DND-41 (cell line): ENCODE data around the gene BAHD1.

ENCODE experiments used
- ATAC-seq: fragments of 200-7000 bp; cut with Tn5 transposase; 3 replicates; pipeline ENCODE4 v1.9.1; 2021; ENCODE audit warnings: low read depth; ENCODE audit not compliant: insufficient read depth
- DNase-seq: peaks from one replicate; pipeline ENCODE4 v3.0.0-alpha.2; 2020
- H2AFZ ChIP-seq: 2 replicates; pipeline ENCODE4 v1.6.0; 2012; ENCODE audit warnings: low read depth, low read length
- H3K27ac ChIP-seq: 2 replicates; pipeline ENCODE4 v1.5.1; 2012; ENCODE audit warnings: low read length, inconsistent platforms
- H3K27me3 ChIP-seq: fragments of 200-600 bp; sonication (generic); 2 replicates; pipeline ENCODE4 v1.6.0; 2012; ENCODE audit warnings: low read length, mild to moderate bottlenecking, inconsistent platforms; ENCODE audit not compliant: insufficient read depth, poor library complexity
- H3K36me3 ChIP-seq: 2 replicates; pipeline ENCODE4 v1.5.1; 2012; ENCODE audit warnings: low read length, inconsistent platforms; ENCODE audit not compliant: insufficient read depth
- H3K4me1 ChIP-seq: 2 replicates; pipeline ENCODE4 v1.5.1; 2012; ENCODE audit warnings: mild to moderate bottlenecking, low read length; ENCODE audit not compliant: insufficient read depth
- H3K4me2 ChIP-seq: 2 replicates; pipeline ENCODE4 v1.6.0; 2012; ENCODE audit warnings: mild to moderate bottlenecking, moderate library complexity, low read length, inconsistent platforms; ENCODE audit not compliant: insufficient read depth
- H3K4me3 ChIP-seq, 2 experiments: fragments of 200-600 bp in 1 of 2; shearing (Covaris generic) in 1 of 2; 2 replicates each; pipeline ENCODE4 v1.5.1; 2012 to 2016; ENCODE audit warnings: inconsistent platforms in 2 of 2, low read length in 2 of 2, mild to moderate bottlenecking in 2 of 2, low read depth in 1 of 2, moderate library complexity in 1 of 2
- H3K79me2 ChIP-seq: 2 replicates; pipeline ENCODE4 v1.6.0; 2012; ENCODE audit warnings: low read length, inconsistent platforms; ENCODE audit not compliant: insufficient read depth
- H3K9ac ChIP-seq: 2 replicates; pipeline ENCODE4 v1.6.0; 2012; ENCODE audit warnings: low read depth, mild to moderate bottlenecking, inconsistent platforms, low read length, moderate library complexity
- H3K9me3 ChIP-seq: 2 replicates; pipeline ENCODE4 v1.5.1; 2012; ENCODE audit warnings: low read length, moderate library complexity, mild to moderate bottlenecking, inconsistent platforms; ENCODE audit not compliant: insufficient read depth, severe bottlenecking
- H4K20me1 ChIP-seq: 2 replicates; pipeline ENCODE4 v1.6.0; 2012; ENCODE audit warnings: low read length; ENCODE audit not compliant: insufficient read depth
- CTCF ChIP-seq: IDR thresholded peaks from 2 replicates; pipeline ENCODE4 v1.5.1; 2012; ENCODE audit warnings: borderline replicate concordance, low read length, moderate library complexity, mild to moderate bottlenecking; ENCODE audit not compliant: poor library complexity, severe bottlenecking; ENCODE audit errors: extremely low read depth
- EZH2 ChIP-seq: IDR thresholded peaks from 3 replicates; pipeline ENCODE4 v1.6.1; 2012; ENCODE audit warnings: borderline replicate concordance, low read depth, mild to moderate bottlenecking, moderate library complexity, low read length, inconsistent platforms; ENCODE audit not compliant: severe bottlenecking

BAHD1 gene

GRCh38 chr15:40513609-40514008 lies 72.9 kb downstream of the BAHD1 start:
- Histone ChIP-seq H3K27me3 (no peaks in the 10 kb centered on the region), H3K27ac (no peak overlapping the region)

GRCh38 chr15:40516322-40516721 lies 75.6 kb downstream of the BAHD1 start:
- H3K9me3 ChIP-seq, result no peaks in the 10 kb centered on the region
- no peak overlapping the region for H3K4me3 ChIP-seq
- H3K27ac ChIP-seq, result no peak overlapping the region
- H4K20me1 ChIP-seq, result no peaks in the 10 kb centered on the region
- no peaks in the 10 kb centered on the region for H3K36me3 ChIP-seq
- no peaks in the 10 kb centered on the region for H3K27me3 ChIP-seq
- H3K4me1 ChIP-seq, result peaks cover 5% of the 10 kb centered on the region
- no peaks in the 10 kb centered on the region for H3K79me2 ChIP-seq
- H3K4me2 ChIP-seq, result no peak overlapping the region
- TF ChIP-seq EZH2 (no peak), CTCF (no peak)
- no peak overlapping the region for H2AFZ ChIP-seq
- DNase-seq (no peak), ATAC-seq (no peak)
- H3K9ac ChIP-seq, result no peak overlapping the region

More at GRCh38 chr15:40513609-40514008, 72.9 kb downstream of the BAHD1 start:
- Histone ChIP-seq H3K4me2 (no peak overlapping the region), H3K4me1 (no peaks in the 10 kb centered on the region), H3K4me3 (no peak overlapping the region), H2AFZ (no peak overlapping the region), H3K9ac (no peak overlapping the region), H3K9me3 (no peaks in the 10 kb centered on the region), H3K79me2 (no peaks in the 10 kb centered on the region), H3K36me3 (no peaks in the 10 kb centered on the region), H4K20me1 (no peaks in the 10 kb centered on the region)
- no peak for TF ChIP-seq CTCF
- TF ChIP-seq EZH2, result no peak
- DNase-seq (no peak), ATAC-seq (no peak)
